H9 (cell line): ENCODE results near the gene KBTBD12. TPM values are rescaled to one million over a fixed set of nuclear protein-coding genes. Genes with fewer than 3 reads are reported as not detected.

Experiments used
- DNase-seq: peaks from one replicate; pipeline ENCODE4 v3.0.0-alpha.2; 2017
- H2AFZ ChIP-seq: one replicate; pipeline ENCODE4 v1.6.1; 2013; ENCODE audit warnings: mild to moderate bottlenecking, low read length, control low read depth, moderate library complexity
- H2AK5ac ChIP-seq: 2 replicates; pipeline ENCODE4 v1.6.1; 2013; ENCODE audit warnings: low read length, control low read depth, mixed read lengths; ENCODE audit not compliant: insufficient read length
- H2BK120ac ChIP-seq: one replicate; pipeline ENCODE4 v1.6.1; 2013; ENCODE audit warnings: low read depth, mild to moderate bottlenecking, low read length, control low read depth, inconsistent platforms; ENCODE audit not compliant: poor library complexity, severe bottlenecking
- H2BK12ac ChIP-seq: 2 replicates; pipeline ENCODE4 v1.6.1; 2013; ENCODE audit warnings: low read length, control low read depth, mixed read lengths, low read depth; ENCODE audit not compliant: insufficient read length
- H2BK15ac ChIP-seq: 2 replicates; pipeline ENCODE4 v1.6.1; 2013; ENCODE audit warnings: low read depth, low read length, control low read depth
- H2BK20ac ChIP-seq: one replicate; pipeline ENCODE4 v1.6.1; 2013; ENCODE audit warnings: low read depth, mild to moderate bottlenecking, low read length, control low read depth, inconsistent platforms; ENCODE audit not compliant: poor library complexity, severe bottlenecking
- H2BK5ac ChIP-seq: 2 replicates; pipeline ENCODE4 v1.6.1; 2013; ENCODE audit warnings: low read length, control low read depth, mixed read lengths; ENCODE audit not compliant: insufficient read length
- H3K14ac ChIP-seq: 2 replicates; pipeline ENCODE4 v1.6.1; 2013; ENCODE audit warnings: low read length, control low read depth; ENCODE audit not compliant: insufficient read depth
- H3K18ac ChIP-seq: 2 replicates; pipeline ENCODE4 v1.6.1; 2013; ENCODE audit warnings: low read depth, mild to moderate bottlenecking, mixed read lengths, low read length, control low read depth; ENCODE audit not compliant: insufficient read length
- H3K23ac ChIP-seq: 2 replicates; pipeline ENCODE4 v1.6.1; 2013; ENCODE audit warnings: low read length, control low read depth, mixed read lengths, low read depth; ENCODE audit not compliant: insufficient read length
- H3K23me2 ChIP-seq: 2 replicates; pipeline ENCODE4 v1.6.1; 2013; ENCODE audit warnings: low read depth, mild to moderate bottlenecking, mixed read lengths, low read length, control low read depth; ENCODE audit not compliant: insufficient read length, poor library complexity, severe bottlenecking
- H3K27ac ChIP-seq: 2 replicates; pipeline ENCODE4 v1.5.1; 2013; ENCODE audit warnings: low read length, control low read depth, mixed read lengths, low read depth; ENCODE audit not compliant: insufficient read length
- H3K27me3 ChIP-seq: 2 replicates; pipeline ENCODE4 v1.6.1; 2013; ENCODE audit warnings: low read length, control low read depth, inconsistent platforms; ENCODE audit not compliant: insufficient read depth
- H3K4ac ChIP-seq: 2 replicates; pipeline ENCODE4 v1.6.1; 2013; ENCODE audit warnings: low read depth, mild to moderate bottlenecking, control low read depth, inconsistent platforms, low read length, moderate library complexity
- H3K4me1 ChIP-seq: 2 replicates; pipeline ENCODE4 v1.6.1; 2013; ENCODE audit warnings: low read length, control low read depth, inconsistent platforms; ENCODE audit not compliant: insufficient read depth
- H3K4me2 ChIP-seq: 2 replicates; pipeline ENCODE4 v1.6.1; 2013; ENCODE audit warnings: low read length, control low read depth, mixed read lengths; ENCODE audit not compliant: insufficient read length, insufficient read depth
- H3K56ac ChIP-seq: 2 replicates; pipeline ENCODE4 v1.6.1; 2013; ENCODE audit warnings: low read depth, mild to moderate bottlenecking, mixed read lengths, low read length, control low read depth; ENCODE audit not compliant: insufficient read length
- H3K79me1 ChIP-seq: 2 replicates; pipeline ENCODE4 v1.6.1; 2013; ENCODE audit warnings: low read depth, mild to moderate bottlenecking, moderate library complexity, low read length, control low read depth, inconsistent platforms; ENCODE audit not compliant: insufficient read depth, poor library complexity, severe bottlenecking
- H3K79me2 ChIP-seq: 2 replicates; pipeline ENCODE4 v1.6.1; 2013; ENCODE audit warnings: low read length, control low read depth, inconsistent platforms; ENCODE audit not compliant: insufficient read depth
- H3K9ac ChIP-seq: 2 replicates; pipeline ENCODE4 v1.6.1; 2013; ENCODE audit warnings: low read length, control low read depth, mixed read lengths; ENCODE audit not compliant: insufficient read length; ENCODE audit errors: extremely low read depth
- H3K9me3 ChIP-seq: one replicate; pipeline ENCODE4 v1.6.1; 2013; ENCODE audit warnings: low read depth, low read length, inconsistent platforms; ENCODE audit not compliant: control insufficient read depth
- H3T11ph ChIP-seq: one replicate; pipeline ENCODE4 v1.6.1; 2013; ENCODE audit warnings: mild to moderate bottlenecking, low read length, control low read depth, inconsistent platforms
- H4K20me1 ChIP-seq: one replicate; pipeline ENCODE4 v1.6.1; 2013; ENCODE audit not compliant: control insufficient read depth, insufficient read length, insufficient read depth
- H4K5ac ChIP-seq: 2 replicates; pipeline ENCODE4 v1.6.1; 2013; ENCODE audit warnings: low read depth, mild to moderate bottlenecking, mixed read lengths, low read length, control low read depth; ENCODE audit not compliant: insufficient read length
- H4K8ac ChIP-seq: replicated peaks from 2 replicates; pipeline ENCODE4 v1.6.1; 2013; ENCODE audit warnings: low read length, control low read depth, mixed read lengths, low read depth; ENCODE audit not compliant: insufficient read length
- H4K91ac ChIP-seq: 2 replicates; pipeline ENCODE4 v1.6.1; 2013; ENCODE audit warnings: low read depth, mild to moderate bottlenecking, moderate library complexity, mixed read lengths, low read length, control low read depth; ENCODE audit not compliant: insufficient read length
- H3K27ac Mint-ChIP-seq, 3 experiments: 2 replicates in 2 of 3; 3 replicates in 1 of 3; pipeline ENCODE4 v1.8.0; 2020 to 2021; ENCODE audit warnings: mixed read lengths in 3 of 3, mild to moderate bottlenecking in 1 of 3, moderate library complexity in 1 of 3
- H3K27me3 Mint-ChIP-seq: 2 replicates; pipeline ENCODE4 v1.8.0; 2021; ENCODE audit warnings: low read depth, mild to moderate bottlenecking, moderate library complexity, mixed read lengths
- H3K36me3 Mint-ChIP-seq, 3 experiments: 2 replicates in 2 of 3; 3 replicates in 1 of 3; pipeline ENCODE4 v1.8.0; 2020 to 2021; ENCODE audit warnings: low read depth in 3 of 3, mixed read lengths in 3 of 3; ENCODE audit not compliant: insufficient read depth in 1 of 3
- H3K4me1 Mint-ChIP-seq, 2 experiments: 2 replicates each; pipeline ENCODE4 v1.8.0; 2020; ENCODE audit warnings: mixed read lengths in 2 of 2
- H3K4me3 Mint-ChIP-seq, 2 experiments: 2 replicates in 1 of 2; 3 replicates in 1 of 2; pipeline ENCODE4 v1.8.0; 2020 to 2021; ENCODE audit warnings: mild to moderate bottlenecking in 2 of 2, mixed read lengths in 2 of 2, moderate library complexity in 1 of 2
- H3K9me3 Mint-ChIP-seq, 2 experiments: 2 replicates in 1 of 2; 3 replicates in 1 of 2; pipeline ENCODE4 v1.8.0; 2020; ENCODE audit warnings: mild to moderate bottlenecking in 2 of 2, mixed read lengths in 2 of 2, moderate library complexity in 1 of 2
- CTCF ChIP-seq: fragments of 200-600 bp; sonication (generic); conservative IDR thresholded peaks from 3 replicates; pipeline ENCODE4 v1.8.0; 2021; ENCODE audit warnings: antibody characterized with exemption, mild to moderate bottlenecking
- WGBS: extraction: QIAGEN DNeasy Blood & Tissue Kit; methylation state at CpG from one replicate; pipeline ENCODE4 v1.1.7; 2013; ENCODE audit warnings: missing lambda C conversion rate, low lambda C conversion rate, mixed read lengths; ENCODE audit not compliant: insufficient read length; ENCODE audit errors: extremely low coverage; 5-methylcytosine and 5-hydroxymethylcytosine counted together
- total RNA-seq: library from RNA; stranded (reverse); gene quantifications from 2 replicates; pipeline ENCODE4 v1.2.1, GENCODE V29; 2021

The KBTBD12 gene
- total RNA-seq, 1 experiment from 2014 or later, result not detected

- H2AFZ ChIP-seq, result no peak overlapping the region
- H3K4me2 ChIP-seq, result peak overlapping the region; percentile 41
- H3K27me3 Mint-ChIP-seq, result peaks cover 2% of the 10 kb centered on the region; the same call in 1 of the 2 replicates
Measured at GRCh38 chr3:128006061-128007032, 91.3 kb downstream of the KBTBD12 start.

More at GRCh38 chr3:128006061-128007032, 91.3 kb downstream of the KBTBD12 start:
- H3K9me3 ChIP-seq, result no peaks in the 10 kb centered on the region
- H3K4ac ChIP-seq, result no peak overlapping the region
- H4K5ac ChIP-seq, result no peak overlapping the region
- no peak overlapping the region for H3K23ac ChIP-seq
- no peaks in the 10 kb centered on the region for H3K79me1 ChIP-seq
- H3K4me3 Mint-ChIP-seq, result peak overlapping the region in 1 of 2 experiments; percentile 68; a peak in 2 of 5 replicates
- no peak overlapping the region for H3K56ac ChIP-seq
- no peak overlapping the region for H3K27ac ChIP-seq
- H3K9me3 Mint-ChIP-seq, result no peaks in the 10 kb centered on the region; a peak in 1 of 5 replicates
- H2BK120ac ChIP-seq, result no peak overlapping the region
- no peaks in the 10 kb centered on the region; the same call in 1 of the 2 replicates for H3K4me1 ChIP-seq
- H3K36me3 Mint-ChIP-seq, result no peaks in the 10 kb centered on the region
- no peak overlapping the region for H3K9ac ChIP-seq
- no CpG with 5 or more reads among the region's 30 CpGs for WGBS
- no peaks in the 10 kb centered on the region for H4K20me1 ChIP-seq
- H3K18ac ChIP-seq, result peak overlapping the region; percentile 69
- 0 out of 3 replicates have a peak, but pooled peaks have one; percentile 19 for TF ChIP-seq CTCF
- H3K27me3 ChIP-seq, result no peaks in the 10 kb centered on the region
- peak overlapping the region; percentile 39; the same call in 1 of the 2 replicates for H3K14ac ChIP-seq
- H2BK12ac ChIP-seq, result no peak overlapping the region
- H2BK5ac ChIP-seq, result no peak overlapping the region
- no peak overlapping the region for H2AK5ac ChIP-seq
- DNase-seq, result peak; percentile 76
- no peak overlapping the region for H2BK15ac ChIP-seq
- no peak overlapping the region for H4K91ac ChIP-seq
- no peak overlapping the region for H3T11ph ChIP-seq
- no peak overlapping the region for H4K8ac ChIP-seq
- H2BK20ac ChIP-seq, result no peak overlapping the region
- H3K4me1 Mint-ChIP-seq, result peaks cover 22 to 30% of the 10 kb centered on the region in 2 experiments
- peak overlapping the region; percentile 23 to 86 (median 72); a peak in 2 of 7 replicates for H3K27ac Mint-ChIP-seq
- H3K23me2 ChIP-seq, result peaks cover 5% of the 10 kb centered on the region
- H3K79me2 ChIP-seq, result no peaks in the 10 kb centered on the region
